CD4-positive, CD25-positive, alpha-beta regulatory T cell (primary cell): ENCODE results near the gene RNF11. TPM values are rescaled to one million over a fixed set of nuclear protein-coding genes. Genes with fewer than 3 reads are reported as not detected.
"Not testable (repeated sequence)": the region's sequence is repeated elsewhere in the genome, so short reads cannot be mapped to it uniquely, and the experiment has no call there.

ENCODE experiments used
- ATAC-seq, 2 donors: fragments of 150-1000 bp; cut with Tn5 transposase; one replicate each; pipeline ENCODE4 v1.10.0; 2021; ENCODE audit warnings: low read depth in 2 of 2, moderate number of reproducible peaks in 2 of 2, moderate library complexity in 1 of 2
- DNase-seq, 3 donors: peaks; one replicate each; pipeline versions ENCODE4 v3.0.0 to v3.0.0-alpha.2; 2012 to 2022; ENCODE audit warnings: mixed read lengths in 1 of 3
- H3K27ac ChIP-seq: one replicate; pipeline ENCODE4 v1.7.0; 2013; ENCODE audit warnings: mild to moderate bottlenecking, low read length; ENCODE audit not compliant: insufficient read depth, poor library complexity, severe bottlenecking
- H3K27me3 ChIP-seq: one replicate; pipeline ENCODE4 v1.7.0; 2013; ENCODE audit warnings: low read length; ENCODE audit not compliant: control insufficient read depth, insufficient read depth
- H3K36me3 ChIP-seq: one replicate; pipeline ENCODE4 v1.7.0; 2013; ENCODE audit warnings: mild to moderate bottlenecking, low read length, moderate library complexity; ENCODE audit not compliant: control insufficient read depth, insufficient read depth
- H3K4me1 ChIP-seq: 2 replicates; pipeline ENCODE4 v1.7.0; 2013; ENCODE audit warnings: mild to moderate bottlenecking, low read length; ENCODE audit not compliant: insufficient read depth, control insufficient read depth, poor library complexity, severe bottlenecking
- H3K4me3 ChIP-seq: one replicate; pipeline ENCODE4 v1.7.0; 2013; ENCODE audit warnings: low read depth, mild to moderate bottlenecking, low read length, moderate library complexity
- H3K9me3 ChIP-seq, 2 experiments: 1 replicate in 1 of 2; 2 replicates in 1 of 2; pipeline ENCODE4 v1.7.0; 2013; ENCODE audit warnings: low read length in 2 of 2, mild to moderate bottlenecking in 1 of 2, moderate library complexity in 1 of 2; ENCODE audit not compliant: control insufficient read depth in 2 of 2
- H3K27ac Mint-ChIP-seq, 3 donors: one replicate each; pipeline ENCODE4 v1.8.0; 2020 to 2022; ENCODE audit warnings: mild to moderate bottlenecking in 3 of 3, mixed read lengths in 3 of 3, moderate library complexity in 2 of 3
- H3K27me3 Mint-ChIP-seq: one replicate; pipeline ENCODE4 v1.8.0; 2022; ENCODE audit warnings: mild to moderate bottlenecking, mixed read lengths
- H3K36me3 Mint-ChIP-seq: one replicate; pipeline ENCODE4 v1.8.0; 2020; ENCODE audit warnings: mixed read lengths
- H3K4me1 Mint-ChIP-seq, 4 donors: one replicate each; pipeline ENCODE4 v1.8.0; 2020 to 2022; ENCODE audit warnings: mixed read lengths in 4 of 4, mild to moderate bottlenecking in 1 of 4
- H3K4me3 Mint-ChIP-seq, 4 donors: one replicate each; pipeline ENCODE4 v1.8.0; 2020 to 2022; ENCODE audit warnings: mild to moderate bottlenecking in 4 of 4, mixed read lengths in 4 of 4, moderate library complexity in 3 of 4
- H3K9me3 Mint-ChIP-seq, 7 donors: one replicate each; pipeline ENCODE4 v1.8.0; 2020 to 2022; ENCODE audit warnings: mixed read lengths in 7 of 7, mild to moderate bottlenecking in 3 of 7, moderate library complexity in 2 of 7
- polyA plus RNA-seq, 4 donors: library from polyadenylated mRNA; unstranded; fragments of 300-500 nt; fragmentation: Illumina TruSeq; gene quantifications; one replicate each; pipeline ENCODE4 v1.2.3, GENCODE V29; 2021
- total RNA-seq: library from RNA; stranded (reverse); gene quantifications from one replicate; pipeline ENCODE4 v1.2.3, GENCODE V29; 2022

RNF11 gene
- total and polyA plus RNA-seq, 5 donors from 2014 or later: 24.1 to 66.5 (median 36.2) TPM

GRCh38 chr1:51219022-51219421, 17.1 kb upstream of the RNF11 start:
- Mint-ChIP-seq H3K4me3 (no peak overlapping the region), H3K27me3 (peaks cover 12% of the 10 kb centered on the region), H3K9me3 (peaks cover 0 to 2% (median 0%) of the 10 kb centered on the region in 7 donors), H3K36me3 (peaks cover 4% of the 10 kb centered on the region), H3K27ac (no peak overlapping the region), H3K4me1 (peaks cover 8 to 22% (median 13%) of the 10 kb centered on the region in 4 donors)
- H3K27me3 ChIP-seq: peaks cover 2% of the 10 kb centered on the region
- H3K4me3 ChIP-seq: no peak overlapping the region
- H3K9me3 ChIP-seq: no peaks in the 10 kb centered on the region
- ATAC-seq (no peak), DNase-seq (no peak)
- H3K27ac ChIP-seq: no peak overlapping the region
- peaks cover 5% of the 10 kb centered on the region for H3K4me1 ChIP-seq
- H3K36me3 ChIP-seq: no peaks in the 10 kb centered on the region

GRCh38 chr1:51221529-51221928, 14.5 kb upstream of the RNF11 start:
- H3K27me3 ChIP-seq, H3K9me3 ChIP-seq, H3K27ac Mint-ChIP-seq, H3K36me3 ChIP-seq, H3K4me3 Mint-ChIP-seq, H3K36me3 Mint-ChIP-seq, DNase-seq, H3K4me1 ChIP-seq, H3K9me3 Mint-ChIP-seq, H3K27ac ChIP-seq, H3K4me1 Mint-ChIP-seq, H3K4me3 ChIP-seq, ATAC-seq: not testable (repeated sequence)
- peaks cover 11% of the 10 kb centered on the region for H3K27me3 Mint-ChIP-seq

GRCh38 chr1:51222136-51222787, 13.8 kb upstream of the RNF11 start:
- Histone ChIP-seq H3K27me3 (peaks cover 4% of the 10 kb centered on the region), H3K27ac (no peak overlapping the region), H3K4me3 (no peak overlapping the region), H3K9me3 (no peaks in the 10 kb centered on the region), H3K4me1 (no peaks in the 10 kb centered on the region), H3K36me3 (no peaks in the 10 kb centered on the region)
- peaks cover 0 to 2% (median 0%) of the 10 kb centered on the region in 7 donors for H3K9me3 Mint-ChIP-seq
- H3K36me3 Mint-ChIP-seq: peaks cover 4% of the 10 kb centered on the region
- ATAC-seq (no peak), DNase-seq (no peak)
- no peak overlapping the region for H3K27ac Mint-ChIP-seq
- peaks cover 15% of the 10 kb centered on the region for H3K27me3 Mint-ChIP-seq
- H3K4me1 Mint-ChIP-seq: peaks cover 0 to 3% (median 0%) of the 10 kb centered on the region in 4 donors
- H3K4me3 Mint-ChIP-seq: no peak overlapping the region

- Histone ChIP-seq H3K4me1 (no peaks in the 10 kb centered on the region), H3K9me3 (no peaks in the 10 kb centered on the region), H3K36me3 (no peaks in the 10 kb centered on the region), H3K27me3 (peaks cover 4% of the 10 kb centered on the region), H3K27ac (no peak overlapping the region), H3K4me3 (no peak overlapping the region)
- Mint-ChIP-seq H3K27me3 (peaks cover 21% of the 10 kb centered on the region), H3K4me1 (peaks cover 0 to 3% (median 0%) of the 10 kb centered on the region in 4 donors), H3K27ac (no peak overlapping the region), H3K9me3 (peaks cover 0 to 2% (median 0%) of the 10 kb centered on the region in 7 donors), H3K4me3 (no peak overlapping the region), H3K36me3 (peaks cover 4% of the 10 kb centered on the region)
- DNase-seq (no peak), ATAC-seq (no peak)
Measured at GRCh38 chr1:51222809-51223208, 13.3 kb upstream of the RNF11 start.

GRCh38 chr1:51224255-51224654, 11.8 kb upstream of the RNF11 start:
- no peak for ATAC-seq
- Mint-ChIP-seq H3K4me3 (no peak overlapping the region), H3K9me3 (peaks cover 0 to 2% (median 0%) of the 10 kb centered on the region in 7 donors), H3K27ac (no peak overlapping the region), H3K27me3 (peaks cover 26% of the 10 kb centered on the region), H3K36me3 (peaks cover 4% of the 10 kb centered on the region), H3K4me1 (peaks cover 0 to 3% (median 0%) of the 10 kb centered on the region in 4 donors)
- Histone ChIP-seq H3K4me1 (no peaks in the 10 kb centered on the region), H3K36me3 (no peaks in the 10 kb centered on the region), H3K27ac (no peak overlapping the region), H3K4me3 (no peak overlapping the region), H3K9me3 (no peaks in the 10 kb centered on the region), H3K27me3 (peaks cover 4% of the 10 kb centered on the region)
- no peak for DNase-seq

GRCh38 chr1:51227231-51227960, 8.7 kb upstream of the RNF11 start:
- not testable (repeated sequence) for H3K4me1 ChIP-seq, H3K27ac Mint-ChIP-seq, H3K9me3 ChIP-seq, H3K4me3 ChIP-seq, H3K4me1 Mint-ChIP-seq, ATAC-seq, H3K4me3 Mint-ChIP-seq, H3K9me3 Mint-ChIP-seq, H3K27ac ChIP-seq, H3K27me3 ChIP-seq, DNase-seq, H3K36me3 ChIP-seq, H3K36me3 Mint-ChIP-seq
- H3K27me3 Mint-ChIP-seq: peaks cover 32% of the 10 kb centered on the region

- not testable (repeated sequence) for H3K9me3 Mint-ChIP-seq, H3K36me3 Mint-ChIP-seq, H3K4me1 ChIP-seq, ATAC-seq, H3K27me3 ChIP-seq, H3K4me3 ChIP-seq, H3K27ac Mint-ChIP-seq, H3K27ac ChIP-seq, H3K36me3 ChIP-seq, DNase-seq, H3K9me3 ChIP-seq, H3K4me1 Mint-ChIP-seq, H3K4me3 Mint-ChIP-seq
- H3K27me3 Mint-ChIP-seq: peaks cover 32% of the 10 kb centered on the region
Measured at GRCh38 chr1:51228471-51228870, 7.6 kb upstream of the RNF11 start.
